CD4-positive, CD25-positive, alpha-beta regulatory T cell (primary cell): ENCODE measurements around the gene CHAC1. TPM values are rescaled to one million over a fixed set of nuclear protein-coding genes. Genes with fewer than 3 reads are reported as not detected.

Experiments
- ATAC-seq, 2 donors: fragments of 150-1000 bp; cut with Tn5 transposase; one replicate each; pipeline ENCODE4 v1.10.0; 2021; ENCODE audit warnings: low read depth in 2 of 2, moderate number of reproducible peaks in 2 of 2, moderate library complexity in 1 of 2
- DNase-seq, 3 donors: peaks; one replicate each; pipeline versions ENCODE4 v3.0.0 to v3.0.0-alpha.2; 2012 to 2022; ENCODE audit warnings: mixed read lengths in 1 of 3
- H3K27ac ChIP-seq: one replicate; pipeline ENCODE4 v1.7.0; 2013; ENCODE audit warnings: mild to moderate bottlenecking, low read length; ENCODE audit not compliant: insufficient read depth, poor library complexity, severe bottlenecking
- H3K27me3 ChIP-seq: one replicate; pipeline ENCODE4 v1.7.0; 2013; ENCODE audit warnings: low read length; ENCODE audit not compliant: control insufficient read depth, insufficient read depth
- H3K36me3 ChIP-seq: one replicate; pipeline ENCODE4 v1.7.0; 2013; ENCODE audit warnings: mild to moderate bottlenecking, low read length, moderate library complexity; ENCODE audit not compliant: control insufficient read depth, insufficient read depth
- H3K4me1 ChIP-seq: 2 replicates; pipeline ENCODE4 v1.7.0; 2013; ENCODE audit warnings: mild to moderate bottlenecking, low read length; ENCODE audit not compliant: insufficient read depth, control insufficient read depth, poor library complexity, severe bottlenecking
- H3K4me3 ChIP-seq: one replicate; pipeline ENCODE4 v1.7.0; 2013; ENCODE audit warnings: low read depth, mild to moderate bottlenecking, low read length, moderate library complexity
- H3K9me3 ChIP-seq, 2 experiments: 1 replicate in 1 of 2; 2 replicates in 1 of 2; pipeline ENCODE4 v1.7.0; 2013; ENCODE audit warnings: low read length in 2 of 2, mild to moderate bottlenecking in 1 of 2, moderate library complexity in 1 of 2; ENCODE audit not compliant: control insufficient read depth in 2 of 2
- H3K27ac Mint-ChIP-seq, 3 donors: one replicate each; pipeline ENCODE4 v1.8.0; 2020 to 2022; ENCODE audit warnings: mild to moderate bottlenecking in 3 of 3, mixed read lengths in 3 of 3, moderate library complexity in 2 of 3
- H3K27me3 Mint-ChIP-seq: one replicate; pipeline ENCODE4 v1.8.0; 2022; ENCODE audit warnings: mild to moderate bottlenecking, mixed read lengths
- H3K36me3 Mint-ChIP-seq: one replicate; pipeline ENCODE4 v1.8.0; 2020; ENCODE audit warnings: mixed read lengths
- H3K4me1 Mint-ChIP-seq, 4 donors: one replicate each; pipeline ENCODE4 v1.8.0; 2020 to 2022; ENCODE audit warnings: mixed read lengths in 4 of 4, mild to moderate bottlenecking in 1 of 4
- H3K4me3 Mint-ChIP-seq, 4 donors: one replicate each; pipeline ENCODE4 v1.8.0; 2020 to 2022; ENCODE audit warnings: mild to moderate bottlenecking in 4 of 4, mixed read lengths in 4 of 4, moderate library complexity in 3 of 4
- H3K9me3 Mint-ChIP-seq, 7 donors: one replicate each; pipeline ENCODE4 v1.8.0; 2020 to 2022; ENCODE audit warnings: mixed read lengths in 7 of 7, mild to moderate bottlenecking in 3 of 7, moderate library complexity in 2 of 7
- polyA plus RNA-seq, 4 donors: library from polyadenylated mRNA; unstranded; fragments of 300-500 nt; fragmentation: Illumina TruSeq; gene quantifications; one replicate each; pipeline ENCODE4 v1.2.3, GENCODE V29; 2021
- total RNA-seq: library from RNA; stranded (reverse); gene quantifications from one replicate; pipeline ENCODE4 v1.2.3, GENCODE V29; 2022

The CHAC1 gene
- total and polyA plus RNA-seq, 5 donors from 2014 or later, result 0.26 to 0.64 (median 0.45) TPM; not detected in 2

DNA sequence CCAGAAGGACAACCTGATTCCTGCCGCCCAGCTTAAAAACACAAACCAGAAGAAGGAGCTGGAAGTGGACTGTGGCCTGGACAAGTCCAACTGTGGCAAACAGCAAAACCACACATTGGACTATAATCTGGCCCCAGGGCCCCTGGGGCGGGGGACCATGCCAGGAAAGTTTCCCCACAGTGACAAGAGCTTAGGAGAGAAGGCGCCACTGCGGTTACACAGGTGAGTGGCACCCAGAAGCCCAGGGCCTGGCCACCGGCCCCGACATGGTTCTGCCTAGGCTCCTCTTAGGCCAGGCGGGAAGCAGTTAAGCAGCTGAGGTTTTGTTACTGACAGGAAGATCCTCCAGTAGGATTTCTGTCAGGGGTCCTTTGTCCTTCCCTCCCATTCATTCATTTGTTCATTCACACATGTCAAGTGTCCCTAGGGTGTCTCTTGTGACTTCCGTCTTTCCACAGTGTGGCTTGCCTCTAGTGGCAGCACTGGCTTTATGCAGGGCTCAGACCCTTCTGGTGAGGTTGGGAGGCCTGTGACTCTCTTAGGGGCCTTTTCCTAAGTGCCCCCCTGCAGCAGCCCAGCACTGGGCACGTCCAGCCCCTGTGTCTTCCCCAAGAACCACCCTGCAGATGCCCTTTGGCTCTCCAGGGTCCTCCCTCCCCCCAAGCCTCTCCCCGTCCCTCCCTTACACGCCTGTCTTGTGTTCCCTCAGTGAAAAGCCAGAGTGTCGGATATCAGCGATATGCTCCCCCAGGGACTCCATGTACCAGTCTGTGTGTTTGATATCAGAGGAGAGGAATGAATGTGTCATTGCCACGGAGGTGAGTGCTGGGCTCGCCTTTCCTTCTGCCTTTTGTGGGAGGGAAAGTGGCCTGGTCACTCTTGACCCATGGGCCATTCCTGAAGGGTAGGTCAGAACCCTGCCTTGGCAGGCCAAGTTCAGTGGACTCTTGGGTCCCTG, 16.3 kb upstream of the CHAC1 start:
- Histone ChIP-seq H3K9me3 (no peaks in the 10 kb centered on the region), H3K27me3 (no peaks in the 10 kb centered on the region), H3K4me3 (no peak overlapping the region), H3K4me1 (peaks cover 11% of the 10 kb centered on the region), H3K27ac (no peak overlapping the region), H3K36me3 (no peaks in the 10 kb centered on the region)
- H3K4me3 Mint-ChIP-seq, result no peak overlapping the region
- H3K36me3 Mint-ChIP-seq, result no peaks in the 10 kb centered on the region
- ATAC-seq (no peak), DNase-seq (no peak)
- peaks cover 31% of the 10 kb centered on the region for H3K27me3 Mint-ChIP-seq
- no peak overlapping the region for H3K27ac Mint-ChIP-seq
- H3K9me3 Mint-ChIP-seq, result no peaks in the 10 kb centered on the region
- peaks cover 0 to 22% (median 10%) of the 10 kb centered on the region in 4 donors for H3K4me1 Mint-ChIP-seq

- ATAC-seq (peak; percentile 21 to 32), DNase-seq (peak in 1 of 3 donors; percentile 29)
- Mint-ChIP-seq H3K36me3 (no peaks in the 10 kb centered on the region), H3K27ac (peak overlapping the region in 1 of 3 donors; percentile 63), H3K27me3 (peaks cover 22% of the 10 kb centered on the region), H3K9me3 (no peaks in the 10 kb centered on the region), H3K4me3 (no peak overlapping the region), H3K4me1 (peaks cover 0 to 24% (median 14%) of the 10 kb centered on the region in 4 donors)
- Histone ChIP-seq H3K9me3 (no peaks in the 10 kb centered on the region), H3K4me3 (no peak overlapping the region), H3K27me3 (no peaks in the 10 kb centered on the region), H3K36me3 (no peaks in the 10 kb centered on the region), H3K27ac (no peak overlapping the region), H3K4me1 (peaks cover 21% of the 10 kb centered on the region)
Measured at GRCh38 chr15:40937762-40938535, 15.3 kb upstream of the CHAC1 start.

- no peaks in the 10 kb centered on the region for H3K36me3 Mint-ChIP-seq
- H3K4me1 Mint-ChIP-seq, result peaks cover 0 to 29% (median 12%) of the 10 kb centered on the region in 4 donors
- Histone ChIP-seq H3K27me3 (no peaks in the 10 kb centered on the region), H3K36me3 (no peaks in the 10 kb centered on the region), H3K27ac (no peak overlapping the region), H3K9me3 (no peaks in the 10 kb centered on the region), H3K4me1 (peaks cover 26% of the 10 kb centered on the region), H3K4me3 (no peak overlapping the region)
- no peak for DNase-seq
- peaks cover 17% of the 10 kb centered on the region for H3K27me3 Mint-ChIP-seq
- ATAC-seq, result no peak
- H3K9me3 Mint-ChIP-seq, result no peaks in the 10 kb centered on the region
- no peak overlapping the region for H3K4me3 Mint-ChIP-seq
- H3K27ac Mint-ChIP-seq, result peak overlapping the region in 1 of 3 donors; percentile 63
Measured at GRCh38 chr15:40938536-40938870, 14.8 kb upstream of the CHAC1 start.

- no peak for ATAC-seq
- peak overlapping the region; percentile 58 to 86 (median 72) for H3K4me3 Mint-ChIP-seq
Measured at GRCh38 chr15:40940296-40940801, 12.9 kb upstream of the CHAC1 start.

GRCh38 chr15:40941068-40941527, 12.2 kb upstream of the CHAC1 start:
- Histone ChIP-seq H3K36me3 (no peaks in the 10 kb centered on the region), H3K4me3 (no peak overlapping the region), H3K9me3 (no peaks in the 10 kb centered on the region), H3K27ac (peak overlapping the region; percentile 65), H3K27me3 (no peaks in the 10 kb centered on the region), H3K4me1 (peaks cover 27% of the 10 kb centered on the region)
- Mint-ChIP-seq H3K27ac (peak overlapping the region in 2 of 3 donors; percentile 58 to 87), H3K27me3 (peaks cover 5% of the 10 kb centered on the region), H3K4me3 (peak overlapping the region; percentile 58 to 86 (median 76)), H3K9me3 (no peaks in the 10 kb centered on the region), H3K4me1 (peaks cover 0 to 42% (median 14%) of the 10 kb centered on the region in 4 donors), H3K36me3 (no peaks in the 10 kb centered on the region)
- DNase-seq (peak in 1 of 3 donors; percentile 15), ATAC-seq (no peak)

More at GRCh38 chr15:40940296-40940801, 12.9 kb upstream of the CHAC1 start:
- DNase-seq, result peak in 1 of 3 donors; percentile 18
- Histone ChIP-seq H3K27ac (no peak overlapping the region), H3K36me3 (no peaks in the 10 kb centered on the region), H3K4me3 (no peak overlapping the region), H3K27me3 (no peaks in the 10 kb centered on the region), H3K4me1 (peaks cover 27% of the 10 kb centered on the region), H3K9me3 (no peaks in the 10 kb centered on the region)
- Mint-ChIP-seq H3K27me3 (peaks cover 5% of the 10 kb centered on the region), H3K27ac (peak overlapping the region; percentile 58 to 95 (median 87)), H3K9me3 (no peaks in the 10 kb centered on the region), H3K4me1 (peaks cover 0 to 39% (median 11%) of the 10 kb centered on the region in 4 donors), H3K36me3 (no peaks in the 10 kb centered on the region)

- peak overlapping the region; percentile 48 to 90 (median 58) for H3K27ac Mint-ChIP-seq
- H3K9me3 ChIP-seq, result no peaks in the 10 kb centered on the region
- H3K27me3 ChIP-seq, result no peaks in the 10 kb centered on the region
- H3K4me3 ChIP-seq, result peak overlapping the region; percentile 72
- peaks cover 27% of the 10 kb centered on the region for H3K4me1 ChIP-seq
- no peaks in the 10 kb centered on the region for H3K9me3 Mint-ChIP-seq
- no peaks in the 10 kb centered on the region for H3K36me3 Mint-ChIP-seq
- ATAC-seq (peak; percentile 64 to 69), DNase-seq (peak; percentile 64 to 74 (median 69))
- peak overlapping the region; percentile 65 for H3K27ac ChIP-seq
- peaks cover 0 to 43% (median 15%) of the 10 kb centered on the region in 4 donors for H3K4me1 Mint-ChIP-seq
- peak overlapping the region; percentile 84 to 89 (median 86) for H3K4me3 Mint-ChIP-seq
- H3K36me3 ChIP-seq, result no peaks in the 10 kb centered on the region
- H3K27me3 Mint-ChIP-seq, result peaks cover 5% of the 10 kb centered on the region
Measured at GRCh38 chr15:40941528-40942336, 11.5 kb upstream of the CHAC1 start.
